Measurements from ENCODE around the gene ATP5PO. TPM values are rescaled to one million over a fixed set of nuclear protein-coding genes. Genes with fewer than 3 reads are reported as not detected.

ATP5PO gene, protein sequence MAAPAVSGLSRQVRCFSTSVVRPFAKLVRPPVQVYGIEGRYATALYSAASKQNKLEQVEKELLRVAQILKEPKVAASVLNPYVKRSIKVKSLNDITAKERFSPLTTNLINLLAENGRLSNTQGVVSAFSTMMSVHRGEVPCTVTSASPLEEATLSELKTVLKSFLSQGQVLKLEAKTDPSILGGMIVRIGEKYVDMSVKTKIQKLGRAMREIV
- 224 and 246 TPM in 2 replicates for total RNA-seq (2014; rRNA removed; shearing (Covaris generic))
- polyA plus RNA-seq (2014; cell fraction: nucleus; rRNA removed), result 108 and 110 TPM in 2 replicates

DNA sequence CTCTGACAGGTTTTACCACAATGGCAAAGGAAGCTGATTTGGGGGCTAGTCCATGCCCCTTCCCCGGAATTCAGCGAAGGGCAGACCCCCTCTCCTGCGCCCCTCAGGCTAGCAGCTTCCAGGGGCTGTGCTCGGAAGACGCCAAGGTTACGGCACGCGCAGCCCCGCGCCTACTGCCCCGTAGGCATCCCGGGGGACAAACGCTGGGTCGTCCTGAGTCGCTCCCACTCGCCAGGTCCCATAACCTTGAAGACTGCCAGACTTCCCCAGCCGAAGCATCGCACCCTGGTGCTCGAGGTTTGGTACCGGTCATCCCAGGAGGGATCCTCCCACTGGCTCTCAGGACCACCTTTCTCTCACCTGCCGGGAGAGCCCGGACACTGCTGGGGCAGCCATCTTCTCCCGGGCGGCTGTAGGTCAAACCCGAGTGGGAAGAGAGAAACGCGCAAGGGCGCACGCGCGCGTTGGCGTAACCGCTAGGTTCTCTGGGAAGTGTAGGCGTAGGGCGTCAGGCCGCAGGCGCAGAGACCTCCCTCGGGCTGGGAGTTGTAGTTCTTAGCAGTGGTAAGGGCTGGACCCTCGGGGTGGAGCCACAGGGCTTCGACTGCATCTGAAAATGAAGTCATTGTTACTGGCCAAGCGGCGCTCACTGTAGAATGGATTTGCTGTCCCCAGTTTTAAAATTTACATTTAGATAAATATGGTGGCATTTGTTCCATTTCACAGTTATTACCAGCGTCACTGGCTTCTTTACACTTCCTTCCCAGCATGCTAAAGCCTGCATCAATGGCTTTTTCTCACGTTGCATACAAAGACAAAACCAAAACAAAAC, at the start of gene ATP5PO:
TSS of gene ATP5PO (minus strand) at position 437 of the 832 bp plus-strand sequence. CDS start at position 396, 41 bp downstream.
- peak; percentile 93 for DNase-seq (ENCODE audit: extremely low read depth, low read depth)

DNA sequence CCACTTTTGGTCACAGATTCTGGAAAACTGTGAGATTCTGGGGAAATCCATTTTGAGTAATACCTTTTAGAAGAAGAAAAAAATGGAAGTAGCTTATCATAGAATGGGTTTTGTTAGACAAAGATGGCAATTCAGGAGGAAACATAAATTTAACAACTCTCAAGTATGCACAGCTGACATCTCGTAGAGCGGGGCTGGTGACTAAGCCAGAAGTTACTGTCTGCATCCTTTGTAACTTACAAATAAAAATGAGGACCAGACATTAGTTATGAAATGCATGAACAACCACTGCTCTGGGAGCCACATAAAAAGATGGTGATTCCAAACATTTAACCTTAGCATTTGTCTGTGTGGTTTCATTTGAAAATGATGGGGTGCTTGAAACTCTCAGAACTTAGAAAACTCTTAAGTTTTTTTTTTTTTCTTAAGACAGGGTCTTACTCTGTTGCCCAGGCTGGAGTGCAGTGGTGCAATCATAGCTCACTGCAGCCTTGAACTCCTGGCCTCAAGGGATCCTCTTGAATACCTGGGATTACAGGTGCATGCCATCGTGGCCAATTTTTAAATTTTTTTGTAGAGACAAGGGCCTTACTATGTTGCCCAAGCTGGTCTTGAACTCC, 49.2 kb upstream of the ATP5PO start:
- no peak for DNase-seq (ENCODE audit: extremely low read depth, low read depth)

DNA sequence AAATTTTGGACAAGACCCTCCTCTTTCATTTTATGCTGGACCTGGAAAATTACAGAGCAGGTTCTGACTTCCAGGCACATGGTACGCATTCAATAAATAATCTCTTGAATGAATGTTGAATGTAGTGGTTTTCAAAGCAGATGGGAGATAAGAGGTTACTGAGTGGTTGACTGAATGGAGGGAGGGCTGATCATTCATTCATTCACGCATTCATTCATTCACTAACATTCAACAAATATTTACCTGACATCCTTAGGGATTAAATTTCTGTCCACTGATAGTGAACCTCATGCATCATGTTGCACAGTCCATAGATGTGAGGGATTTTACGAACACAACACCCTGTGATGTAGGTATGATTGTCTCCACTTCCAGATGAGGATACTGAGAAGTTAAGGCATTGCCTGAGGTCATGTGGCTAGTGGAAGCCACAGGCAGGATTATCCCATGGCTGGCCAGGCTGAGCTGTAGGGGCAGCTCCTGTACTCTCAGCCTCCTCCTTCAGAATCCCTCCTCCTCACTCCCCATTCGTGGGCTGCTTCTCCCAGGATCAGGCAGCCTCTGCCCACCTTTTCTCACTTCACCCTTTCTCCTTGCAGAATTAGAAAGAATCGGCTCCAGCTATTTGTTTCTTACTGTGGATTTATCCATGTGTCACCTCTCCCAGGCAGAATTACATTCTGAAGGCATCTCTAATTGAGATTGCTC, 48.4 kb upstream of the ATP5PO start:
- DNase-seq (ENCODE audit: extremely low read depth, low read depth), result no peak

DNA sequence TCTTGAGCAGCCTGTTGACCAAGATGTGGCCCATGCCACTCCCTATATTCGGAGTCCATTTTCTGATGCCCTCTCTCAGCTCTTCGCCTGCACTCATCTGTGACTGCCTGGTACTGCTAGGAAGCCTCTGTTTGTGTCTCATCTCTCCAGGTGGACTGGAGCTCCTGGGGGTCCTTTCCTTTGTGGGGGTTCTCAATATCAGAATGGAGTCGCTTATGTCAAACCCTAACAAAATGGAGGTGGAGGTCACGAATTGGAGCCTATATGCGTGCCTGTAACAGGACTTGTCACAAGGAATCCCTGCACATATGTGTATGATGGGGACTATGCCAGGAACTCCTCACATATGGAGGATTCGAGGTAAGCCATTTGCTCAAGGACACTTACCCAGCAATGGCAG, 46.7 kb upstream of the ATP5PO start:
- no peak for DNase-seq (ENCODE audit: extremely low read depth, low read depth)

DNA sequence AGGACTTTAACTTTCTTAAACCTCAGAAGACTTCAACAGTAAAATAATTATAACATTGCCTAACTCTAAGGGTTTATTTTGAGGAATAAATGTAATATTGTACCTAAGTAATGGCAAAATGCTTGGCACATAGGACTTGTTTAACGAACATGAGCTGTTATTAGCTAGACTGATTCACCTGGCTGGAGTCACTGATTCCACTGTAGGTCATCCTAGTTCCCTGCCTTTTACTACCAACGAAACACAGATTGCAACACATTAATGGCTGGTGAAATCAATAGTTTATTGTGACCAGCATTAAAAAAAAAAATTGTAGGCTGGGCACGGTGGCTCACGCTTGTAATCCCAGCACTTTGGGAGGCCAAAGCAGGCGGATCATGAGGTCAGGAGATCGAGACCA, 45.5 kb upstream of the ATP5PO start:
- no peak for DNase-seq (ENCODE audit: extremely low read depth, low read depth)

DNA sequence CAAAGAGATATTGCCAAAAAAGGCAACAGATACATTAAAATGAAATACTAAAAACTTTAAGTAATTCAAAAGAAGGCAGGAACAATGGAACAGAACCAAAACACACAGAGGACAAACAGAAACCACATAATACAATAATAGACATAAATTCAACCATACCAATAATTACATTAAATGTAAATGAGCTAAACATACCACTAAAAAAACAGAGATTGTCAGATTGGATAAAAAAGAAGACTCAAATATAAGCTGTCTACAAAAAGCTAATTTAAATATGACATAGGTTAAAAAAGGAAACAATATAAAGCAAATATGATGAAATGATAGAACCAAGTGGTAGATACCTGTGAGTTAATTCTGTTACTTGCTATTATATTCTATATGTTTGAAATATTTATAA, 44.1 kb upstream of the ATP5PO start:
- DNase-seq (ENCODE audit: extremely low read depth, low read depth), result no peak

DNA sequence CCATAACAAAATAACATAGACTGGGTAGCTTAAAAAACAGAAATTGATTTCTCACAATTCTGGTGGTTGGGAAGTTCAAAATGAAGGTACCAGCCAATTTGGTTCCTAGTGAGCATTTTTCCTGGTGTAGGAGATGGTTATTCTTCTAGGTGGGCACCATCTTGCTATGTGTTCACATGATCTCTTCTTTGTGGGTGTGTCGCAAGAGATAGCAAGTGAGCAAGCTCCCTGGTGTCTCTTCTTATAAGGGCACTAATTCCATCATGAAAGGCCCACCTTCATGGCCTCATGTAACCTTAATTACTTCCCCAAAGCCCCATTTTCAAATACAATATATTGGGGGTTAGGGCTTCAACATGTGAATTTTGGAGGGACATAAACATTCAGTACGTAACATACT, 38.8 kb upstream of the ATP5PO start:
- DNase-seq (ENCODE audit: extremely low read depth, low read depth), result no peak

DNA sequence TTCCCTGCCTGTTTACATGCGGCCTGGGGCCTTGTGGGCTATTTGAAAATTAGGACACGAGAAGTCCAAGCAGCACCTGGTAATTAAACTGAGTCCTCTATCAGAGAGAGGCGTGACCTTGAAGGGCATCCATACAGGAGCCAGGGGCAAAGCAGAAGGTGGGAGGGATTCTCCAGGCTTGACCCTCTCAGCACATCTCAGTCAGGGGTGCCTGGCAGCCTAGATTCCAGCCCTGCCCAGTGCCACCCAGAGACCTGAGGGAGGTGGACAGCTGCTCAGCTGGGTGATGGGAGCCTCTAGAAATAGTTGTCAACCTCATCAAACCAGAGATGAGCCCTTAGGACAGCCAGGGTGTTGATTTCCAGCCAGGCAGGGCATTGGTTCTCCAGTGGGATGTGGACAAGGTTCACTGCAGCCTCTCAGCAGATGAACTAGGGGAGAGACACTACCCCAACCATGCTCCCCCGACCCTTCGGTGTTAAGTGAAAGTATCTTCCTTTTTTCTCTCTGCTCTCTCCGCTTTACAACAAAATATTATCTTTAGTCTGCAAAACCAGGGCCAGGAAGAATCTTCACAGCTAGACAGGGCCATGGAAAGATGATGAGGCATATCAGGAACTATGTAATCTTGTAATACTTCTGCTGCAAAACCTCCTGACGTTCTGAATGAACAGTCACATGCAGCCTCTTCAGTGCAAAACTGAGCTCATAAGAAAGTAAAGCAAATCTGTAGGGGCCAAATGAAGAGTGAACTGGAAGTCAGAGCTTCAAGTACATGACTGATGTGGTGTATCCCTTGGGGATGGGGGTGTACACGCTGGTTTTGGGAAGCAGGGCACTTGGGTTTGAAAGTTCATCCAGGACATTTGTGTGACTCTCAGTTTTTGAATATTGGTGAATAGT, 35.9 kb upstream of the ATP5PO start:
- DNase-seq (ENCODE audit: extremely low read depth, low read depth), result no peak

DNA sequence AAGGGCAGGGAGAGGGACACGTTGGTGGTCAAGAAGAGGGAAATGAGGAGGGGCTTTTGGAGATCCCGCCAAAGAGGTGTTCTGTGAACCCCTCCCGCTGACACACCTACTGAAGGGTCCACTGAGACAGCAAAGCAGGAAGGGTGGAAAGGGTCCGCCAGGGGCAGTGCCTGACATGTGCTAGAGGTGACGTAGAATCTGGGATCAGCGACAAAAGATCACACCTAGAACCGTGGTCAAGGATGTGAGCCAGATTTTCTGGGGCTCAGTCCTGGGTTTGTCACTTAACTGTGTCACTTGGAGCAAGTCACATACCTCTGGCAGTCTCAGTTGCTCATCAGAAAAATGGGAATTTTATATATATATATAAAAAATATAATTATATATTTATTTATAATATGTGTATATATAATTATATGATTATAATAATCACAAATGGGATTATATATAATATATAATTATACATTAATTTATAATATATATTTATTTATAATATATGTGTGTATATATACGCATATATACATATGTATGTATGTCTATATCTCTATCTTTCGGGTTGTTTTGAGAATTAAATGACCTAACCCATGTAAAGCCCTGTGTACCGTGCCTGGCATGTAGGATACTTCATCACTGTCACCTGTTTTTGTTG, 35.0 kb upstream of the ATP5PO start:
- DNase-seq (ENCODE audit: extremely low read depth, low read depth), result no peak

DNA sequence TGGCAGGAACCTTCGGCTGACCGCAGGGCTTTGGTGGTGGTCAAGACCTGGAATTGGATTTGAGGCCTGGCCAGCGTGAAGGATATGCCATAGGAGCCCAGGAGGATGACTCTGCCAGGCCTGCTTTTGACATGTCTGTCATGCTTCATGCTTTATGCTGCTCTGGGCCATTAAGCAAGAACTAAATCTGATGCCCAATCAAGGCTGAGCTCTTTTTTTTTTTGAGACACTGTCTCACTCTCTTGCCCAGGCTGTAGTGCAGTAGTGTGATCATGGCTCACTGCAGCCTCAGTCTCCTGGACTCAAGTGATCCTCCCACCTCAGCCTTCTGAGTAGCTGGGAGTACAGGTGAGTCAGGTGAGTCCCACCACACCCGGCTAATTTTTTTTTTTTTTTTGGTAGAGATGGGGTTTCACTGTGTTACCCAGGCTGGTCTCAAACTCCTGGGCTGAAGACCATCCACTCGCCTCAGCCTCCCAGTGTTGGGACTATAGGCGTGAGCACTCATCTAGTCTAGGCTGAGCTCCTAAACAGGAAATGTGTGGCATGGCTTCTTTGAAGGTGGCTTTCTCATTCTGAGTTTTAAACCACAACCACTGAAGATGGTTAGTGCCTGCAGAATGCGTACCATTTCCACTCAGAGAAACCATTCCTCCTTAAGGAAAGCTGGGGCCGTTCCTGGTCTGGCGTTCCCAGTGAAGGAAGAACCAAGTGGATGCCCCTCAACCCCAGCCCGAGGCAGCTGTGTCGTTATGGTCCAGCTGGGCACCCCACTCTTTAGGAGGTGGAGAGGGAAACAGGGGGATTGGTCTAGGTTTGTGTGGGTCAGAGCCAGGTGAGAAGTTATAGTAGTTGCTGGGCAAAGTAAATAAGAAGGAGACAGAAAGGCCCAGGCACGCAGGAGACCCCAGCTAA, 34.2 kb upstream of the ATP5PO start:
- no peak for DNase-seq (ENCODE audit: extremely low read depth, low read depth)

DNA sequence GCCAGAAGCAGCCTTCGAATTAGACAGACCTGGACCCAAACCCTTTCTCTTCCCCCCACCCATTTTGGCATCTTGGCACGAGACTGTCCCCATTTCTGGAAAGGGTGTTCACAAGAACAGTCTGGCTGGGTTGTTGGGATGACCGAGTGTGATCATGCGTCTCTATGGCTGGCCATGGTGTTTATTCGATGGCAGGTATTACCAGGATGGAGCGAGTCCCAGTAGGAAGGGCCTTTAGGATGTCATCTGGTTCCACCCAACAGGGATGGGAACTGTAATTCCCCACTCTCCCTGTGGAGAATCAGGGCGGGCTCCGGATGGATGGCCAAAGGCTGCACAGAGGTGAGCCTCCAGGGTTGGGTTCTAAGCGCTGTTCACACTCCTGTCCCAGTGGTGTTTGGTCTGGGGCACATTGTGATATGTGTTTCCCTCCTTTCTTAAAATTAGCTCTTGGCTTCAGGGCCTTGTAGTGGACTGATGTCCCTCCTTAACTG, 33.4 kb upstream of the ATP5PO start:
- DNase-seq (ENCODE audit: extremely low read depth, low read depth), result no peak

DNA sequence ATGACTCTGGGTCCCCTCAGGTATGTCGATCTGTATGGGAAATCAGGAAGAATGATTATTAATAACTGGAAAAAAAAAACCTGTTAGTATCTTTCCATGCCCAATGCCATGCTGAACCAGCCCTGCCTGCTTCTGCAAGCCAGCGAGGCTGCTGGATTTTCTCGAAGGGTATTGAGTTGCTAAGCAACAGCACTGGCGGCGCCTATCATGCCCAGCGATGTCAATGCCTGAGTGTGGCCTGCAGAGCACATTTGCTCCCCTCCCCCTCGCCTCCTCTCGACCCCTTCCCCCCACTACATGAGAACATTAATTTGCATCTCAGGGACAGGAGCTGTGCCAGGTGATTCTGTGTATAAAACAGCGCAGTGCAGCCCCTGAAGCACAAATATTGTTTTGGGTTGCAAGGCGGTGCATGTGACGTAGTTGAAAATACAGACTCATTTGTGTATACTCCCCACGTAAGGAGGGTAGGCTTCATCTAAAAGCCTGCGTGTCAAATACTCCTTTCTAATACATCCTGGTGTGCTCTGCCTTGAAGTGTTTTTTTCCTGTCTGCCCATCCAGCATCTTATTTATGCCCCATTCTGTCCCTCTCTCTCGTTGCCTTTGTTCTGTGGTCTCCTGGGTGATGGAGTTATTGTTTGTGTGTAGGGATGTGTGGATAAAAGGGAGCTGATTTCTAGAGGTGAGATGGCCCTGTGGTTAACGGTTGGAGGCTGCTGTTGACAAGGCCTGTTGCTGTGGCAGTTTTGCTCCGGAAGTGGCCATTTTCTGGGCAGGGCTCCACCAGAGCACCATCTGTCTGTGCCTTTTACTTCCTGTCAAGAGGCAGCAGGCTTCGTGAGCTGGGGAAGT, 32.7 kb upstream of the ATP5PO start:
- DNase-seq (ENCODE audit: extremely low read depth, low read depth), result no peak

DNA sequence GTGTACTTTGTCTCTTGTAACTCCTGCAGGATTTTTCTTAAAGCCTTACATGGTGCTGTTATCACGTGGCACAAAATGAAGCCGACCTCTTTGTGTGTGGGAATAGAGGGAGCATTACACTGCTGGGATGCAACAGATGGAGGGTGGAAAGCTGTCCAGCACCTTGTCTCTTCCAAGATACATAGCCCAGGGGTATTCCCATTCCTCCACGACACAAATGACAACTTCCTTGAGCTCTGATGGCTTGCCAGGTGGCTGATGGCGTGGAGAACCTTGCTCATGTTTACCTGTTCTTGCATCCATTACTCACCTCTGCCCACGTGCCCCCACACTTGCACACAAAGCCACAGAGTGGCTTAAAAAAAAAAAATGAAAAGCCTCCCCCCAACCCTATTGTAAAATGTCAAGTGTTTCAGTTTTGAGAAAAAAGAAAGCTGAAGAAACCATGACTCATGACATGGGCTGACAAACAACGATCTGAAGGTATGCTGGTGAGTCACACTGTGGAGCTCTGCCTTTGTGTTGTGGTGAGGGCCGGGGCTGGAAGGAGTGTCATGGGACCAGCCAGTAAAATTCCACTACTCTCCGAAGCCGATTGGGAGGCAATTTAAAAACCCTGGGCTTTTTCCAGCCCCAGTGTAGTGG, 32.0 kb upstream of the ATP5PO start:
- DNase-seq (ENCODE audit: extremely low read depth, low read depth), result peak; percentile 58

DNA sequence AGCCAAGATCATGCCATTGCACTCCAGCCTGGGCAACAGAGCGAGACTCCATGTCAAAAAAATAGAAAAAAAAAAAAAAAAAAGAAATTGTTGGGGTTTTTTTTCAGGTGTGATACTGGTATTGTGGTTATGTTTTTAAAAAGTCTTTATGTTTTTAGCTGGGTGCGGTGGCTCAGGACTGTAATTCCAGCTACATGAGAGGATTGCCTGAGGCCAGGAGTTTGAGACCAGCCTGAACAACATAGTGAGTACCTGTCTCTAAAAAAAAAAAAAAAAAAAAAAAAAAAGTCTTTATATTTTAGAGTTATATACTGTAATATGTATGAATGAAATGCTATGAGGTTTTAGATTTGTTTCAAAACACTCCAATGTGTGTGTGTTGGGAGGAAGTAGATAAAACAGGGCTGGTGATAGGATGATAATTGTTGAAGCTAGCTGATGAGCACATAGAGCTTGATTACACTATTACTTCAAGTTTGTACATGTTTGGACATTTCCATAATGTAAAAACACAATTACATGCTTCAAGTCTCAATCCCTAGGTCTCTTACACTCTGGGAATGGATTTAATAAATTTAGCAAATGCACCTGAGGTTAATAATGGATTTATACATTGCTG, 30.2 kb upstream of the ATP5PO start:
- DNase-seq (ENCODE audit: extremely low read depth, low read depth), result no peak

DNA sequence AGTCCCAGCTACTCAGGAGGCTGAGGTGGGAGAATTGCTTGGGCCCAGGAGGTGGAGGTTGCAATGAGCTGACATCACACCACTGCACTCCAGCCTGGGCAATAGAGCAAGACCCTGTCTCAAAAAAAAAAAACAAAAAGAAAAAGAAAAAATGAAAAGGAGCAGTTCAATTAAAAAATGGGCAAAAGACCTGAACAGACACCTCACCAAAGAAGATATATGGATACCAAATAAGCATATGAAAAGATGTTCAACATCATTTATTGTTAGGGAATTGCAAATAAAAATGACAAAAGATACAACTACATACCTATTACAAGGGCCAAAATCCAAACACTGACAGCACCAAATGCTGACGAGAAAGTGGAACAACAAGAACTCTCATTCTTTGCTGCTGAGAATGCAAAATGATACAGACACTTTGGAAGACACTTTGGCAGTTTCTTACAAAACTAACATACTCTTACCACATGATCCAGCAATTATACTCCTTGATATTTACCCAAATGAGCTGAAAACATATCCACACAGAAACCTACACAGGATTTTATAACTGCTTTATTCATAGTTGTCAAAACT, 28.7 kb upstream of the ATP5PO start:
- DNase-seq (ENCODE audit: extremely low read depth, low read depth), result no peak

DNA sequence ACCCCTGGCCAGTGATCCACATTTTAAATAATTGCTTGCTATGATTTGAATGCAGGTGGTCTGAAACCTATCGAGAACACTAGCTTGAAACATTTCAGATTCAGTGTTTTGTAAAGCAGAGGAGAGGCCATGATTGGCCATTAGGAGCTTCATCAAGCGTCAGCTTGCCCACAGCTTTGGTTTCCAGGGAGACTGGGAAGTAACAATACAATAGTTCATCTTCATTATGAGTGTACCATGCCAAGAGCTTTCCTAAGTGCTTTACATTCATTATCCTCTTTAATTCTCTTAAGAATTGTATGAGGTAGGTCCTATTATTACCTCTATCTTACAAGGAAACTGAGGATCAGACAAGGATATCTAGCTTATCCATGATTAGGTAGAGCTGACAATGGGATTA, 27.7 kb upstream of the ATP5PO start:
- no peak for DNase-seq (ENCODE audit: extremely low read depth, low read depth)
